Measurements from ENCODE around the gene TRABD.
A peak's percentile ranks its signal among the peaks of the same experiment; 100 is the strongest.

Gene TRABD

GRCh38 chr22:50183141-50183971 is 2.4 kb upstream of the TRABD start:
- Histone ChIP-seq H3K9ac (ENCODE audit: low read length in 2 of 2) (no peak overlapping the region), H3K27ac (ENCODE audit: low read length) (no peak overlapping the region)

GRCh38 chr22:50184004-50184901 is 1.5 kb upstream of the TRABD start:
- Histone ChIP-seq H3K27me3 (ENCODE audit: control insufficient read depth in 1 of 2, insufficient read depth in 2 of 2, low read length in 2 of 2) (peaks cover 1 to 8% of the 10 kb centered on the region in 2 donors), H3K4me3 (ENCODE audit: low read length in 2 of 2) (peak overlapping the region in 1 of 2 donors; percentile 22), H3K9me3 (ENCODE audit: control insufficient read depth in 2 of 2, low read length in 2 of 2) (no peaks in the 10 kb centered on the region), H3K27ac (ENCODE audit: low read length) (no peak overlapping the region), H3K9ac (ENCODE audit: low read length in 2 of 2) (no peak overlapping the region), H3K4me1 (ENCODE audit: control insufficient read depth, insufficient read depth, low read length) (peaks cover 34% of the 10 kb centered on the region), H3K36me3 (ENCODE audit: control insufficient read depth in 2 of 2, insufficient read depth in 2 of 2, low read length in 2 of 2) (no peaks in the 10 kb centered on the region)

More at GRCh38 chr22:50183141-50183971, 2.4 kb upstream of the TRABD start:
- Histone ChIP-seq H3K4me3 (ENCODE audit: low read length in 2 of 2) (peak overlapping the region in 1 of 2 donors; percentile 22), H3K9me3 (ENCODE audit: control insufficient read depth in 2 of 2, low read length in 2 of 2) (no peaks in the 10 kb centered on the region), H3K36me3 (ENCODE audit: control insufficient read depth in 2 of 2, insufficient read depth in 2 of 2, low read length in 2 of 2) (no peaks in the 10 kb centered on the region), H3K4me1 (ENCODE audit: control insufficient read depth, insufficient read depth, low read length) (peaks cover 27% of the 10 kb centered on the region), H3K27me3 (ENCODE audit: control insufficient read depth in 1 of 2, insufficient read depth in 2 of 2, low read length in 2 of 2) (peaks cover 7 to 11% of the 10 kb centered on the region in 2 donors)

- Histone ChIP-seq H3K27me3 (ENCODE audit: control insufficient read depth in 1 of 2, insufficient read depth in 2 of 2, low read length in 2 of 2) (peaks cover 0 to 3% of the 10 kb centered on the region in 2 donors), H3K27ac (ENCODE audit: low read length) (no peak overlapping the region), H3K36me3 (ENCODE audit: control insufficient read depth in 2 of 2, insufficient read depth in 2 of 2, low read length in 2 of 2) (no peaks in the 10 kb centered on the region), H3K9ac (ENCODE audit: low read length in 2 of 2) (peak overlapping the region; percentile 66 to 68), H3K4me3 (ENCODE audit: low read length in 2 of 2) (peak overlapping the region; percentile 68 to 83), H3K9me3 (ENCODE audit: control insufficient read depth in 2 of 2, low read length in 2 of 2) (no peaks in the 10 kb centered on the region), H3K4me1 (ENCODE audit: control insufficient read depth, insufficient read depth, low read length) (peaks cover 40% of the 10 kb centered on the region)
Measured at GRCh38 chr22:50184902-50185374, 775 bp upstream of the TRABD start.

GRCh38 chr22:50186181-50186714 is 535 bp downstream of the TRABD start:
- H3K36me3 ChIP-seq (ENCODE audit: control insufficient read depth in 2 of 2, insufficient read depth in 2 of 2, low read length in 2 of 2) = no peaks in the 10 kb centered on the region
- H3K4me3 ChIP-seq (ENCODE audit: low read length in 2 of 2) = peak overlapping the region; percentile 52 to 73
- H3K9ac ChIP-seq (ENCODE audit: low read length in 2 of 2) = peak overlapping the region; percentile 62 to 67
- no peaks in the 10 kb centered on the region for H3K27me3 ChIP-seq (ENCODE audit: control insufficient read depth in 1 of 2, insufficient read depth in 2 of 2, low read length in 2 of 2)
- no peak overlapping the region for H3K27ac ChIP-seq (ENCODE audit: low read length)
- H3K9me3 ChIP-seq (ENCODE audit: control insufficient read depth in 2 of 2, low read length in 2 of 2) = no peaks in the 10 kb centered on the region
- peaks cover 54% of the 10 kb centered on the region for H3K4me1 ChIP-seq (ENCODE audit: control insufficient read depth, insufficient read depth, low read length)

GRCh38 chr22:50186761-50187523 is 1.2 kb downstream of the TRABD start:
- no peak overlapping the region for H3K27ac ChIP-seq (ENCODE audit: low read length)
- H3K9ac ChIP-seq (ENCODE audit: low read length in 2 of 2) = peak overlapping the region; percentile 62 to 67
- H3K27me3 ChIP-seq (ENCODE audit: control insufficient read depth in 1 of 2, insufficient read depth in 2 of 2, low read length in 2 of 2) = no peaks in the 10 kb centered on the region
- peaks cover 55% of the 10 kb centered on the region for H3K4me1 ChIP-seq (ENCODE audit: control insufficient read depth, insufficient read depth, low read length)
- no peaks in the 10 kb centered on the region for H3K36me3 ChIP-seq (ENCODE audit: control insufficient read depth in 2 of 2, insufficient read depth in 2 of 2, low read length in 2 of 2)
- peak overlapping the region; percentile 52 to 73 for H3K4me3 ChIP-seq (ENCODE audit: low read length in 2 of 2)
- no peaks in the 10 kb centered on the region for H3K9me3 ChIP-seq (ENCODE audit: control insufficient read depth in 2 of 2, low read length in 2 of 2)

- Histone ChIP-seq H3K4me3 (ENCODE audit: low read length in 2 of 2) (no peak overlapping the region), H3K27me3 (ENCODE audit: control insufficient read depth in 1 of 2, insufficient read depth in 2 of 2, low read length in 2 of 2) (no peaks in the 10 kb centered on the region), H3K9ac (ENCODE audit: low read length in 2 of 2) (no peak overlapping the region), H3K27ac (ENCODE audit: low read length) (no peak overlapping the region), H3K4me1 (ENCODE audit: control insufficient read depth, insufficient read depth, low read length) (peaks cover 55% of the 10 kb centered on the region), H3K36me3 (ENCODE audit: control insufficient read depth in 2 of 2, insufficient read depth in 2 of 2, low read length in 2 of 2) (no peaks in the 10 kb centered on the region), H3K9me3 (ENCODE audit: control insufficient read depth in 2 of 2, low read length in 2 of 2) (no peaks in the 10 kb centered on the region)
Measured at GRCh38 chr22:50188356-50188755, 2.6 kb downstream of the TRABD start.

GRCh38 chr22:50189184-50189848 is 3.6 kb downstream of the TRABD start:
- no peak overlapping the region for H3K27ac ChIP-seq (ENCODE audit: low read length)
- H3K4me1 ChIP-seq (ENCODE audit: control insufficient read depth, insufficient read depth, low read length) = peaks cover 47% of the 10 kb centered on the region
- H3K27me3 ChIP-seq (ENCODE audit: control insufficient read depth in 1 of 2, insufficient read depth in 2 of 2, low read length in 2 of 2) = no peaks in the 10 kb centered on the region
- no peaks in the 10 kb centered on the region for H3K9me3 ChIP-seq (ENCODE audit: control insufficient read depth in 2 of 2, low read length in 2 of 2)
- H3K9ac ChIP-seq (ENCODE audit: low read length in 2 of 2) = no peak overlapping the region
- no peak overlapping the region for H3K4me3 ChIP-seq (ENCODE audit: low read length in 2 of 2)
- no peaks in the 10 kb centered on the region for H3K36me3 ChIP-seq (ENCODE audit: control insufficient read depth in 2 of 2, insufficient read depth in 2 of 2, low read length in 2 of 2)

- peak overlapping the region; percentile 48 to 51 for H3K9ac ChIP-seq (ENCODE audit: low read length in 2 of 2)
- H3K36me3 ChIP-seq (ENCODE audit: control insufficient read depth in 2 of 2, insufficient read depth in 2 of 2, low read length in 2 of 2) = peaks cover 0 to 5% of the 10 kb centered on the region in 2 donors
- no peaks in the 10 kb centered on the region for H3K27me3 ChIP-seq (ENCODE audit: control insufficient read depth in 1 of 2, insufficient read depth in 2 of 2, low read length in 2 of 2)
- H3K27ac ChIP-seq (ENCODE audit: low read length) = peak overlapping the region; percentile 60
- no peaks in the 10 kb centered on the region for H3K9me3 ChIP-seq (ENCODE audit: control insufficient read depth in 2 of 2, low read length in 2 of 2)
- H3K4me1 ChIP-seq (ENCODE audit: control insufficient read depth, insufficient read depth, low read length) = peaks cover 42% of the 10 kb centered on the region
- H3K4me3 ChIP-seq (ENCODE audit: low read length in 2 of 2) = peak overlapping the region; percentile 43 to 72
Measured at GRCh38 chr22:50189849-50190181, 4.1 kb downstream of the TRABD start.

- Histone ChIP-seq H3K36me3 (ENCODE audit: control insufficient read depth in 2 of 2, insufficient read depth in 2 of 2, low read length in 2 of 2) (peaks cover 0 to 6% of the 10 kb centered on the region in 2 donors), H3K27me3 (ENCODE audit: control insufficient read depth in 1 of 2, insufficient read depth in 2 of 2, low read length in 2 of 2) (no peaks in the 10 kb centered on the region), H3K27ac (ENCODE audit: low read length) (peak overlapping the region; percentile 60), H3K4me1 (ENCODE audit: control insufficient read depth, insufficient read depth, low read length) (peaks cover 37% of the 10 kb centered on the region), H3K4me3 (ENCODE audit: low read length in 2 of 2) (peak overlapping the region; percentile 43 to 72), H3K9ac (ENCODE audit: low read length in 2 of 2) (peak overlapping the region; percentile 48 to 51), H3K9me3 (ENCODE audit: control insufficient read depth in 2 of 2, low read length in 2 of 2) (no peaks in the 10 kb centered on the region)
Measured at GRCh38 chr22:50190182-50190940, 4.6 kb downstream of the TRABD start.

Measured in stomach smooth muscle (tissue), 2 donors.